HG03432 (cell line): ENCODE data around the gene TLL2.
A peak's percentile ranks its signal among the peaks of the same experiment; 100 is the strongest.

ENCODE experiments used
- ATAC-seq: cut with Tn5 transposase; IDR thresholded peaks from one replicate; pipeline ENCODE4 v1.9.1; 2021; ENCODE audit warnings: mild to moderate bottlenecking, moderate library complexity; ENCODE audit not compliant: unreplicated experiment

Gene TLL2

GRCh38 chr10:96401036-96401435 lies 112.7 kb downstream of the TLL2 start:
- ATAC-seq, result no peak

GRCh38 chr10:96400465-96400864 lies 113.3 kb downstream of the TLL2 start:
- no peak for ATAC-seq

- no peak for ATAC-seq
Measured at GRCh38 chr10:96397902-96398301, 115.8 kb downstream of the TLL2 start.

GRCh38 chr10:96395931-96396877 lies 117.5 kb downstream of the TLL2 start:
- no peak for ATAC-seq

GRCh38 chr10:96390460-96390864 lies 123.3 kb downstream of the TLL2 start:
- ATAC-seq, result no peak

- no peak for ATAC-seq
Measured at GRCh38 chr10:96389785-96390184, 123.9 kb downstream of the TLL2 start.

- ATAC-seq, result no peak
Measured at GRCh38 chr10:96387601-96388000, 126.1 kb downstream of the TLL2 start.

- ATAC-seq, result no peak
Measured at GRCh38 chr10:96387161-96387560, 126.6 kb downstream of the TLL2 start.

- ATAC-seq, result no peak
Measured at GRCh38 chr10:96384506-96384905, 129.2 kb downstream of the TLL2 start.

GRCh38 chr10:96380821-96381220 lies 132.9 kb downstream of the TLL2 start:
- no peak for ATAC-seq

GRCh38 chr10:96379758-96380157 lies 134.0 kb downstream of the TLL2 start:
- no peak for ATAC-seq

- ATAC-seq, result no peak
Measured at GRCh38 chr10:96378741-96379140, 135.0 kb downstream of the TLL2 start.

- no peak for ATAC-seq
Measured at GRCh38 chr10:96377816-96378294, 135.9 kb downstream of the TLL2 start.

GRCh38 chr10:96376483-96376882 lies 137.2 kb downstream of the TLL2 start:
- ATAC-seq, result peak; percentile 60

GRCh38 chr10:96374985-96375830 lies 138.5 kb downstream of the TLL2 start:
- peak; percentile 73 for ATAC-seq

- no peak for ATAC-seq
Measured at GRCh38 chr10:96374639-96374984, 139.1 kb downstream of the TLL2 start.

- no peak for ATAC-seq
Measured at GRCh38 chr10:96374004-96374403, 139.7 kb downstream of the TLL2 start.

GRCh38 chr10:96371356-96371755 lies 142.4 kb downstream of the TLL2 start:
- no peak for ATAC-seq

GRCh38 chr10:96370584-96371157 lies 143.1 kb downstream of the TLL2 start:
- no peak for ATAC-seq

GRCh38 chr10:96369890-96370583 lies 143.7 kb downstream of the TLL2 start:
- no peak for ATAC-seq

GRCh38 chr10:96368971-96369370 lies 144.8 kb downstream of the TLL2 start:
- ATAC-seq, result no peak
